Osteoblast (primary cell): ENCODE data around the gene GREB1. TPM values are rescaled to one million over a fixed set of nuclear protein-coding genes. Genes with fewer than 3 reads are reported as not detected.

Source experiments
- DNase-seq: peaks from one replicate; pipeline ENCODE4 v3.0.0; 2011; ENCODE audit warnings: low spot score, mixed read lengths; ENCODE audit not compliant: insufficient read length; ENCODE audit errors: missing footprints
- H2AFZ ChIP-seq: 2 replicates; pipeline ENCODE4 v1.6.0; 2011; ENCODE audit warnings: mild to moderate bottlenecking, low read length
- H3K27ac ChIP-seq: 2 replicates; pipeline ENCODE4 v1.5.1; 2011; ENCODE audit warnings: mild to moderate bottlenecking, low read depth, low read length, moderate library complexity
- H3K27me3 ChIP-seq: 2 replicates; pipeline ENCODE4 v1.6.0; 2012; ENCODE audit warnings: mild to moderate bottlenecking, control low read depth, inconsistent platforms, low read length, moderate library complexity; ENCODE audit not compliant: insufficient read depth
- H3K36me3 ChIP-seq: 2 replicates; pipeline ENCODE4 v1.5.1; 2011; ENCODE audit warnings: mild to moderate bottlenecking, low read length, control low read depth, moderate library complexity; ENCODE audit not compliant: insufficient read depth
- H3K4me1 ChIP-seq: 2 replicates; pipeline ENCODE4 v1.5.1; 2011; ENCODE audit warnings: mild to moderate bottlenecking, low read length, control low read depth, moderate library complexity; ENCODE audit not compliant: insufficient read depth
- H3K4me2 ChIP-seq: 2 replicates; pipeline ENCODE4 v1.6.0; 2011; ENCODE audit warnings: mild to moderate bottlenecking, low read length; ENCODE audit not compliant: insufficient read depth
- H3K4me3 ChIP-seq: fragments of 200-600 bp; sonication (generic); 3 replicates; pipeline ENCODE4 v1.5.1; 2012; ENCODE audit warnings: mild to moderate bottlenecking, low read length, inconsistent platforms; ENCODE audit not compliant: insufficient read depth
- H3K79me2 ChIP-seq: 2 replicates; pipeline ENCODE4 v1.6.0; 2012; ENCODE audit warnings: mild to moderate bottlenecking, low read length, control low read depth, inconsistent platforms; ENCODE audit not compliant: insufficient read depth
- H3K9me3 ChIP-seq: 2 replicates; pipeline ENCODE4 v1.5.1; 2011; ENCODE audit warnings: low read depth, low read length, control low read depth
- H4K20me1 ChIP-seq: 2 replicates; pipeline ENCODE4 v1.6.0; 2012; ENCODE audit warnings: mild to moderate bottlenecking, low read length, control low read depth; ENCODE audit not compliant: insufficient read depth
- total RNA-seq: library from RNA; depleted of rRNA; stranded (reverse); fragments of >200 nt; gene quantifications from 2 replicates; pipeline ENCODE4 v1.2.3, GENCODE V29; 2012
- TF ChIP-seq, protein P1 (sequence below): IDR thresholded peaks from 2 replicates; pipeline ENCODE4 v1.5.1; 2011; ENCODE audit warnings: mild to moderate bottlenecking, low read depth, low read length, moderate library complexity; ENCODE audit errors: extremely low read depth

The GREB1 gene
- total RNA-seq, 1 donor = 1.1 TPM

- Histone ChIP-seq H4K20me1 (no peaks in the 10 kb centered on the region), H3K4me1 (no peaks in the 10 kb centered on the region), H2AFZ (no peak overlapping the region), H3K27me3 (peaks cover 15% of the 10 kb centered on the region), H3K4me2 (no peak overlapping the region), H3K27ac (no peak overlapping the region), H3K36me3 (no peaks in the 10 kb centered on the region), H3K9me3 (no peaks in the 10 kb centered on the region), H3K4me3 (no peak overlapping the region), H3K79me2 (no peaks in the 10 kb centered on the region)
- TF ChIP-seq, protein P1, sequence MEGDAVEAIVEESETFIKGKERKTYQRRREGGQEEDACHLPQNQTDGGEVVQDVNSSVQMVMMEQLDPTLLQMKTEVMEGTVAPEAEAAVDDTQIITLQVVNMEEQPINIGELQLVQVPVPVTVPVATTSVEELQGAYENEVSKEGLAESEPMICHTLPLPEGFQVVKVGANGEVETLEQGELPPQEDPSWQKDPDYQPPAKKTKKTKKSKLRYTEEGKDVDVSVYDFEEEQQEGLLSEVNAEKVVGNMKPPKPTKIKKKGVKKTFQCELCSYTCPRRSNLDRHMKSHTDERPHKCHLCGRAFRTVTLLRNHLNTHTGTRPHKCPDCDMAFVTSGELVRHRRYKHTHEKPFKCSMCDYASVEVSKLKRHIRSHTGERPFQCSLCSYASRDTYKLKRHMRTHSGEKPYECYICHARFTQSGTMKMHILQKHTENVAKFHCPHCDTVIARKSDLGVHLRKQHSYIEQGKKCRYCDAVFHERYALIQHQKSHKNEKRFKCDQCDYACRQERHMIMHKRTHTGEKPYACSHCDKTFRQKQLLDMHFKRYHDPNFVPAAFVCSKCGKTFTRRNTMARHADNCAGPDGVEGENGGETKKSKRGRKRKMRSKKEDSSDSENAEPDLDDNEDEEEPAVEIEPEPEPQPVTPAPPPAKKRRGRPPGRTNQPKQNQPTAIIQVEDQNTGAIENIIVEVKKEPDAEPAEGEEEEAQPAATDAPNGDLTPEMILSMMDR = no peak
- no peak for DNase-seq
Measured at GRCh38 chr2:11491348-11491933, 42.4 kb upstream of the GREB1 start.

- no peak for DNase-seq
- no peak overlapping the region for H2AFZ ChIP-seq
- H3K9me3 ChIP-seq = no peaks in the 10 kb centered on the region
- H3K4me2 ChIP-seq = no peak overlapping the region
- no peaks in the 10 kb centered on the region for H4K20me1 ChIP-seq
- H3K27ac ChIP-seq = no peak overlapping the region
- H3K79me2 ChIP-seq = no peaks in the 10 kb centered on the region
- H3K4me3 ChIP-seq = no peak overlapping the region
- no peaks in the 10 kb centered on the region for H3K36me3 ChIP-seq
- TF ChIP-seq, protein P1 = no peak
- H3K27me3 ChIP-seq = peaks cover 12% of the 10 kb centered on the region
- H3K4me1 ChIP-seq = no peaks in the 10 kb centered on the region
Measured at GRCh38 chr2:11492244-11492643, 41.6 kb upstream of the GREB1 start.

- no peak overlapping the region for H3K4me2 ChIP-seq
- H3K4me1 ChIP-seq = no peaks in the 10 kb centered on the region
- no peaks in the 10 kb centered on the region for H3K36me3 ChIP-seq
- no peak overlapping the region for H2AFZ ChIP-seq
- TF ChIP-seq, protein P1 = no peak
- no peak for DNase-seq
- no peaks in the 10 kb centered on the region for H3K9me3 ChIP-seq
- no peaks in the 10 kb centered on the region for H3K79me2 ChIP-seq
- no peak overlapping the region for H3K4me3 ChIP-seq
- no peak overlapping the region for H3K27ac ChIP-seq
- H3K27me3 ChIP-seq = peaks cover 7% of the 10 kb centered on the region
- no peaks in the 10 kb centered on the region for H4K20me1 ChIP-seq
Measured at GRCh38 chr2:11492720-11493119, 41.1 kb upstream of the GREB1 start.

DNA sequence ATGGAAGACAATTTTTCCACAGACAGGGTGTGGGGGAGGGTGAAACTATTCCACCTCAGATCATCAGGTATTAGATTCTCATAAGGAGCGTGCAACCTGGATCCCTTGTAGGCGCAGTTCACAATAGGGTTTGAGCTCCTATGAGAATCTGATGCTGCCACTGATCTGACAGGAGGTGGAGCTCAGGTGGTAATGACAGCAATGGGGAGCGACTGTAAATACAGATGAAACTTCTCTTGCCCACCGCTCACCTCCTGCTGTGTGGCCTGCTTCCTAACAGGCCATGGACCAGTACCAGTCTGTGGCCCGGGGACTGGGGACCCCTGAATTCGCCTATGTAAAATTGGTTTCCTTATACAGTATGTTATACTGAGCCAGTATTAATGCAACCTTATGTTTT lies 40.6 kb upstream of the GREB1 start:
- no peaks in the 10 kb centered on the region for H4K20me1 ChIP-seq
- no peak overlapping the region for H3K4me3 ChIP-seq
- H3K27ac ChIP-seq = no peak overlapping the region
- H2AFZ ChIP-seq = no peak overlapping the region
- TF ChIP-seq, protein P1 = no peak
- H3K4me2 ChIP-seq = no peak overlapping the region
- no peaks in the 10 kb centered on the region for H3K36me3 ChIP-seq
- DNase-seq = no peak
- H3K4me1 ChIP-seq = no peaks in the 10 kb centered on the region
- no peaks in the 10 kb centered on the region for H3K79me2 ChIP-seq
- no peaks in the 10 kb centered on the region for H3K9me3 ChIP-seq
- peaks cover 6% of the 10 kb centered on the region for H3K27me3 ChIP-seq
